ENCODE measurements around the gene AMPH.

AMPH gene

GRCh38 chr7:38448584-38449234, 182.5 kb downstream of the AMPH start:
- POLR2A ChIA-PET = no interaction called here
- CTCF ChIA-PET = no interaction called here
- no peak for DNase-seq (ENCODE audit: extremely low spot score)
- TF ChIP-seq SP1 (IDR thresholded peaks at IDR 0.05) (no peak), L3MBTL2 (conservative IDR thresholded peaks at IDR 0.05) (no peak), CTBP1 (IDR thresholded peaks at IDR 0.05; ENCODE audit: borderline replicate concordance) (no peak), FOXM1 (IDR thresholded peaks at IDR 0.05; ENCODE audit: borderline replicate concordance) (no peak), FOXK2 (IDR thresholded peaks at IDR 0.05) (no peak), ELF4 (IDR thresholded peaks at IDR 0.05) (no peak), FOXA1 (IDR thresholded peaks at IDR 0.05) (no peak), ZNF384 (IDR thresholded peaks at IDR 0.05) (no peak), TARDBP (IDR thresholded peaks at IDR 0.05) (no peak), ARNT (IDR thresholded peaks at IDR 0.05) (no peak), BHLHE40 (IDR thresholded peaks at IDR 0.05; ENCODE audit: borderline replicate concordance) (no peak), NFRKB (IDR thresholded peaks at IDR 0.05) (no peak), PKNOX1 (IDR thresholded peaks at IDR 0.05) (no peak), SUZ12 (IDR thresholded peaks at IDR 0.05) (no peak), HDGF (IDR thresholded peaks at IDR 0.05; ENCODE audit: borderline replicate concordance) (no peak), LEF1 (IDR thresholded peaks at IDR 0.05; ENCODE audit: borderline replicate concordance) (no peak)

DNA sequence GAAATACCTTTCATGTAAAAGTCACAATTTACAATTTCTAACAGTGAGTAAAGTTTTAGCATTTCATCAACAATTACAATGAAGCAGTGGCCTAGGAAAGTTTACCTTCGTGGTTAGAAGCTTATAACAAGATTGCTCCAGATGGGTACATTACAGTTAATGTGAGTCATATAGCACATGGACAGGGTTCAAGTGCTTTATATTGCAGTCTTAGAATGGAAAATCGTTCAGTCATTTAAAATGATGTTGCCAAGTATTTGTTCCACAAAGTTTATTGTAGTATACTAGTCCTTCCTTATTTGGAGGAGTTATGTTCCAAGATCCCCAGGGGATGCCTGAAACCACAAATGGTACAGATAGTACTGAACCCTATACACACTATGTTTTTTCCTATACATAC, 183.1 kb downstream of the AMPH start:
- ChIA-PET POLR2A (no interaction called here), CTCF (interaction anchor here (0.5 to 0.6 kb wide), 2 partner anchors 16 to 212 kb away, joined by 3 read pairs; no protein-coding TSS in a partner anchor)
- no peak for DNase-seq (ENCODE audit: extremely low spot score)
- TF ChIP-seq ZNF384 (IDR thresholded peaks at IDR 0.05) (no peak), SUZ12 (IDR thresholded peaks at IDR 0.05) (no peak), FOXK2 (IDR thresholded peaks at IDR 0.05) (no peak), ARNT (IDR thresholded peaks at IDR 0.05) (no peak), FOXA1 (IDR thresholded peaks at IDR 0.05) (no peak), SP1 (IDR thresholded peaks at IDR 0.05) (no peak), ELF4 (IDR thresholded peaks at IDR 0.05) (no peak), HDGF (IDR thresholded peaks at IDR 0.05; ENCODE audit: borderline replicate concordance) (no peak), TARDBP (IDR thresholded peaks at IDR 0.05) (no peak), BHLHE40 (IDR thresholded peaks at IDR 0.05; ENCODE audit: borderline replicate concordance) (no peak), NFRKB (IDR thresholded peaks at IDR 0.05) (no peak), FOXM1 (IDR thresholded peaks at IDR 0.05; ENCODE audit: borderline replicate concordance) (no peak), PKNOX1 (IDR thresholded peaks at IDR 0.05) (no peak), L3MBTL2 (conservative IDR thresholded peaks at IDR 0.05) (no peak), CTBP1 (IDR thresholded peaks at IDR 0.05; ENCODE audit: borderline replicate concordance) (no peak), LEF1 (IDR thresholded peaks at IDR 0.05; ENCODE audit: borderline replicate concordance) (no peak)

GRCh38 chr7:38438970-38439369, 192.2 kb downstream of the AMPH start:
- CTCF ChIA-PET = no interaction called here
- TF ChIP-seq NFRKB (IDR thresholded peaks at IDR 0.05) (no peak), FOXK2 (IDR thresholded peaks at IDR 0.05) (no peak), BHLHE40 (IDR thresholded peaks at IDR 0.05; ENCODE audit: borderline replicate concordance) (no peak), TARDBP (IDR thresholded peaks at IDR 0.05) (no peak), SUZ12 (IDR thresholded peaks at IDR 0.05) (no peak), PKNOX1 (IDR thresholded peaks at IDR 0.05) (no peak), CTBP1 (IDR thresholded peaks at IDR 0.05; ENCODE audit: borderline replicate concordance) (no peak), FOXA1 (IDR thresholded peaks at IDR 0.05) (no peak), SP1 (IDR thresholded peaks at IDR 0.05) (no peak), HDGF (IDR thresholded peaks at IDR 0.05; ENCODE audit: borderline replicate concordance) (no peak), ZNF384 (IDR thresholded peaks at IDR 0.05) (no peak), L3MBTL2 (conservative IDR thresholded peaks at IDR 0.05) (no peak)
- POLR2A ChIA-PET = no interaction called here
- DNase-seq (ENCODE audit: extremely low spot score) = no peak

- POLR2A ChIA-PET = no interaction called here
- DNase-seq (ENCODE audit: extremely low spot score) = no peak
- CTCF ChIA-PET = interaction anchor here (0.6 kb wide), 3 partner anchors 21 to 60 kb away, joined by 3 to 5 read pairs (median 4); no protein-coding TSS in a partner anchor
- no peak for TF ChIP-seq BHLHE40 (IDR thresholded peaks at IDR 0.05; ENCODE audit: borderline replicate concordance)
- no peak for TF ChIP-seq TARDBP (IDR thresholded peaks at IDR 0.05)
- no peak for TF ChIP-seq HDGF (IDR thresholded peaks at IDR 0.05; ENCODE audit: borderline replicate concordance)
- no peak for TF ChIP-seq NFRKB (IDR thresholded peaks at IDR 0.05)
- TF ChIP-seq ELF4 (IDR thresholded peaks at IDR 0.05) = no peak
- TF ChIP-seq FOXK2 (IDR thresholded peaks at IDR 0.05) = no peak
- TF ChIP-seq ZNF384 (IDR thresholded peaks at IDR 0.05) = no peak
- TF ChIP-seq FOXA1 (IDR thresholded peaks at IDR 0.05) = no peak
- no peak for TF ChIP-seq PKNOX1 (IDR thresholded peaks at IDR 0.05)
- no peak for TF ChIP-seq SUZ12 (IDR thresholded peaks at IDR 0.05)
- TF ChIP-seq SP1 (IDR thresholded peaks at IDR 0.05) = no peak
- no peak for TF ChIP-seq CTBP1 (IDR thresholded peaks at IDR 0.05; ENCODE audit: borderline replicate concordance)
- no peak for TF ChIP-seq LEF1 (IDR thresholded peaks at IDR 0.05; ENCODE audit: borderline replicate concordance)
- TF ChIP-seq FOXM1 (IDR thresholded peaks at IDR 0.05; ENCODE audit: borderline replicate concordance) = no peak
- no peak for TF ChIP-seq ARNT (IDR thresholded peaks at IDR 0.05)
- no peak for TF ChIP-seq L3MBTL2 (conservative IDR thresholded peaks at IDR 0.05)
Observed at GRCh38 chr7:38432671-38433070, 198.5 kb downstream of the AMPH start.

DNA sequence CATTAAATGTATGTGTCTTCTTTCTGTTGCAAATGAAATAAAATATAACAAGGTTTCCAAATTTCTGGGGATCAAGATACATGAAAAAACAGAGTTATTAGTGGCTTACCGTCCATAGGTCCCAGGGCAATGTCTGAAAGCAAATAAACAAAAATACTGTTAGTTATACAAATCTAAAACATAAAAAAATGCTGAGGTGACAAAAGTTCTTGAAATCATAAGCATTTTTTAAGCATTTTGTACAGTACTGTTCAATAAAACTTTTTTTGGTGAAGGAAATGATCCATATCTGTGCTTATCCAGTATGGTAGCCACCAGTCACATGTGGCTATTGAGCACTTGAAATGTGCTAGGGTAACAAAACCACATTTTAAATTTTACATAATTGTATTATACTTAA, 199.1 kb downstream of the AMPH start:
- TF ChIP-seq FOXM1 (IDR thresholded peaks at IDR 0.05; ENCODE audit: borderline replicate concordance) (no peak), FOXK2 (IDR thresholded peaks at IDR 0.05) (no peak), NFRKB (IDR thresholded peaks at IDR 0.05) (no peak), ZNF384 (IDR thresholded peaks at IDR 0.05) (no peak), BHLHE40 (IDR thresholded peaks at IDR 0.05; ENCODE audit: borderline replicate concordance) (no peak), FOXA1 (IDR thresholded peaks at IDR 0.05) (no peak), LEF1 (IDR thresholded peaks at IDR 0.05; ENCODE audit: borderline replicate concordance) (no peak), ELF4 (IDR thresholded peaks at IDR 0.05) (no peak), SP1 (IDR thresholded peaks at IDR 0.05) (no peak), TARDBP (IDR thresholded peaks at IDR 0.05) (no peak), PKNOX1 (IDR thresholded peaks at IDR 0.05) (no peak), CTBP1 (IDR thresholded peaks at IDR 0.05; ENCODE audit: borderline replicate concordance) (no peak), SUZ12 (IDR thresholded peaks at IDR 0.05) (no peak), HDGF (IDR thresholded peaks at IDR 0.05; ENCODE audit: borderline replicate concordance) (no peak), ARNT (IDR thresholded peaks at IDR 0.05) (no peak), L3MBTL2 (conservative IDR thresholded peaks at IDR 0.05) (no peak)
- POLR2A ChIA-PET = no interaction called here
- no peak for DNase-seq (ENCODE audit: extremely low spot score)
- CTCF ChIA-PET = interaction anchor here (0.6 to 0.7 kb wide), 2 partner anchors 24 to 26 kb away, joined by 3 to 5 read pairs; no protein-coding TSS in a partner anchor

All from HEK293T (cell line).